ENCODE measurements around the gene PDE8A. TPM values are rescaled to one million over a fixed set of nuclear protein-coding genes. Genes with fewer than 3 reads are reported as not detected.

PDE8A gene
- total RNA-seq, 2 donors from 2014 or later, result 34.2 to 50.1 TPM

GRCh38 chr15:85008474-85009260, 27.0 kb downstream of the PDE8A start:
- Histone ChIP-seq H3K36me3 (replicated peaks in 1 of 2; ENCODE audit: insufficient read depth in 1 of 2, low read depth in 2 of 2) (no peaks in the 10 kb centered on the region), H3K4me3 (no peak overlapping the region), H3K9me3 (no peaks in the 10 kb centered on the region), H3K4me1 (peaks cover 48% of the 10 kb centered on the region), H3K27ac (peak overlapping the region in 3 of 4 donors; percentile 31 to 65 (median 51)), H3K27me3 (no peaks in the 10 kb centered on the region)
- TF ChIP-seq POLR2A (IDR thresholded peaks at IDR 0.05) (no peak), CTCF (IDR thresholded peaks at IDR 0.05) (no peak)
- WGBS, 2 donors, result 69 to 73% methylated on average over 5 of the region's 5 CpGs
- ATAC-seq, result no peak
- intact Hi-C loops (cut with DNase I), result no loop called here
- DNase-seq, result no peak

GRCh38 chr15:85009435-85009834, 27.8 kb downstream of the PDE8A start:
- TF ChIP-seq CTCF (IDR thresholded peaks at IDR 0.05), result no peak
- TF ChIP-seq POLR2A (IDR thresholded peaks at IDR 0.05), result no peak
- Histone ChIP-seq H3K36me3 (replicated peaks in 1 of 2; ENCODE audit: insufficient read depth in 1 of 2, low read depth in 2 of 2) (no peaks in the 10 kb centered on the region), H3K27ac (peak overlapping the region in 2 of 4 donors; percentile 51 to 65), H3K4me3 (no peak overlapping the region), H3K4me1 (peaks cover 48% of the 10 kb centered on the region), H3K27me3 (no peaks in the 10 kb centered on the region), H3K9me3 (no peaks in the 10 kb centered on the region)
- intact Hi-C loops (cut with DNase I), result no loop called here
- DNase-seq (no peak), ATAC-seq (no peak)
- 35% methylated on average over 2 of the region's 2 CpGs for WGBS, 2 donors

- TF ChIP-seq POLR2A (IDR thresholded peaks at IDR 0.05) (no peak), CTCF (IDR thresholded peaks at IDR 0.05) (no peak)
- Histone ChIP-seq H3K4me1 (peaks cover 48% of the 10 kb centered on the region), H3K27me3 (no peaks in the 10 kb centered on the region), H3K9me3 (no peaks in the 10 kb centered on the region), H3K4me3 (no peak overlapping the region), H3K27ac (peak overlapping the region in 3 of 4 donors; percentile 22 to 65 (median 51)), H3K36me3 (replicated peaks in 1 of 2; ENCODE audit: insufficient read depth in 1 of 2, low read depth in 2 of 2) (no peaks in the 10 kb centered on the region)
- no peak for ATAC-seq
- no peak for DNase-seq
- intact Hi-C loops (cut with DNase I), result no loop called here
Measured at GRCh38 chr15:85010071-85010385, 28.4 kb downstream of the PDE8A start.

DNA sequence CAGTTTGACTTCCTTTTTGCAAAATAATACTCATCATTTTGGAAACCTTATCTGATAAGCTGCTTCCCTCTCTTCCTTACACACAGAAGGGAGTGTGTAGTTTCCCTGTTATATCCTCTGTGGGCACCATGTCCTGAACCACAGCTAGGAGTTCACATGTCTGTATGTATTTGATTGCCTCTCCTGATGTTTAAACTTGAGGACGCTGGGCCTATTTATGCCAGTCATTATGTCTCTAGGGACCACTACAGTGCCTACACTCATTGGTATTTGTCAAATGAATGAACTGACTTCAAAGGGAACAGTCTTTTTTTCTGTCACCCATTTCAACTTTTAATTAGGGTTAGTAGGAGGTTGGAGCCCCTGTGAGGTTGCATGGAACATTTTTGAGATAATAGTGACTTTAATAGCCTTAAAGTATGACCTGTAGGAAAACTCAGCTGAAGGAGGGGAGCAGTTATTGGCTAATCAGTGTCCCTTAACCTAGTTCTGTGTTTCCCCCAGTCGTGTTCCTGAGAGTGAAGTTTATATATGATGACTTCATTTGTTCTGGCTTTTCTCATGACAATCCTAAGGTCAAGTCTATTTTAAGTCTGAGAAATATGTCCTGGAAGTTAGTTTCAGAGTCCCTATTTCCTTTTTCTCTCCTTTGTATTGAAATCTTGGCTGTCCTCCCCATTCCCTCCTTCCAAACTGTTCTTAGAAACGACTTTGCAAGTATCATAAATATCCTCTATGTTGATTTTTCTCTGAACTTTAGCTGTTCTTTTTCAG, 28.9 kb downstream of the PDE8A start:
- WGBS, 2 donors, result 3 to 24% methylated on average over 3 of the region's 3 CpGs
- DNase-seq, result no peak

More for the DNA sequence above, 28.9 kb downstream of the PDE8A start:
- TF ChIP-seq POLR2A (IDR thresholded peaks at IDR 0.05), result no peak
- peak in 2 of 7 experiments; percentile 23 to 61 for TF ChIP-seq CTCF (IDR thresholded peaks at IDR 0.05)
- H3K36me3 ChIP-seq (replicated peaks in 1 of 2; ENCODE audit: insufficient read depth in 1 of 2, low read depth in 2 of 2), result no peaks in the 10 kb centered on the region
- no peaks in the 10 kb centered on the region for H3K9me3 ChIP-seq
- H3K4me1 ChIP-seq, result peaks cover 48% of the 10 kb centered on the region
- H3K27ac ChIP-seq, result peak overlapping the region in 3 of 4 donors; percentile 22 to 65 (median 51)
- no peaks in the 10 kb centered on the region for H3K27me3 ChIP-seq
- intact Hi-C loops (cut with DNase I), result no loop called here
- peak; percentile 85 for ATAC-seq
- H3K4me3 ChIP-seq, result no peak overlapping the region
